Nephron progenitor cell (in vitro differentiated cells): Measurements from ENCODE around the gene TMEM255B.

Source experiments
- DNase-seq: peaks from one replicate; pipeline ENCODE4 v3.0.0; 2021
- H3K27ac Mint-ChIP-seq: 2 replicates; pipeline ENCODE4 v1.8.0; 2021; ENCODE audit warnings: mild to moderate bottlenecking, moderate library complexity, mixed read lengths
- H3K27me3 Mint-ChIP-seq: 2 replicates; pipeline ENCODE4 v1.8.0; 2021; ENCODE audit warnings: mild to moderate bottlenecking, low read depth, mixed read lengths; ENCODE audit not compliant: poor library complexity
- H3K36me3 Mint-ChIP-seq: 2 replicates; pipeline ENCODE4 v1.8.0; 2021; ENCODE audit warnings: low read depth, mixed read lengths
- H3K4me1 Mint-ChIP-seq: 2 replicates; pipeline ENCODE4 v1.8.0; 2021; ENCODE audit warnings: mixed read lengths
- H3K4me3 Mint-ChIP-seq: 2 replicates; pipeline ENCODE4 v1.8.0; 2021; ENCODE audit warnings: mild to moderate bottlenecking, moderate library complexity, mixed read lengths
- H3K9me3 Mint-ChIP-seq: 2 replicates; pipeline ENCODE4 v1.8.0; 2021; ENCODE audit warnings: mild to moderate bottlenecking, moderate library complexity, mixed read lengths
- CTCF ChIP-seq: fragments of 200-600 bp; sonication (generic); IDR thresholded peaks from 2 replicates; pipeline ENCODE4 v1.5.0; 2021; ENCODE audit warnings: antibody characterized with exemption

The TMEM255B gene

DNA sequence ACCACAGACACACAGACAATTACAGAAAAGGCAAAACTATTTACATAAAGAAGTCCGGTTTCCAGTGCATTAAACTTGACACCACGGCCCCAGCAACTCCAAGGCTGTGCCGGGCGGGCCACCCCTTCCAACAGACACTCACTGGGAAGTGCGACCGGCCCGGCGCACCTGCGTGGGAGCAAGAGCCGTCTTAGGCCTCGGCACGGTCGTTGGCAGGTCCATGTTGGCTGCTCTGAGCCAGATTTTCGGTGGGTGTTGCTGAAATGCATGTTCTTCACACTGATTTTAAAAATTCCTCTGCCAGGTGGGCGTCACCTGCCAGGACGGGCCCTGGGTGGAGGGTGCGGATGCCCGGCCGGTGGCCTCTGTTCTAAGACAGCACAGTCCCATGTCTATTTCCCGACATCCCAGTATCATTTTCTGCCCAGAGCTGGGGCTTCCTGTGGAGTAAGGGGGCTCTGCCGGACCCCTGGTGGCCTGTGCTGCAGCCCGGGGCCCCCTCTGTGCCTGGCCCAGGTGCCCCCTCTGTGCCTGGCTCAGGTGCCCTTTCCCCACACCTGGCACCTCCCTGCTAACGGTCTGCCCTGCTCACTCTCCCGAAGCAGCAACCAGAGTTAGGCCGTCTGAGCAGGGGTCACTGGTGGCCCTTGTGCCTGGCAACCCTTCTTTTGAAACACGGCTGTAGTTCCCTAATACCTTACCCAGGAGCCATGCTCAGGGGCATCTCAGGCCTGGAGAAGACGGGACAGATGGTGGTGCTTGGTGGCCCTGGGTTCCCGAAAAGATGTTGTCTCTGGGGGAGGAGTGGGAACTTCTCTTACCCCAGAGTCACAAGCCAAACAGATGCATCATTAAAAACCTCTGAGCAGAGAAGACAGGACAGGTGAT, 9.2 kb downstream of the TMEM255B start:
- no peaks in the 10 kb centered on the region for H3K36me3 Mint-ChIP-seq
- H3K4me1 Mint-ChIP-seq, result peaks cover 9% of the 10 kb centered on the region

GRCh38 chr13:113769106-113769505, 10.1 kb downstream of the TMEM255B start:
- Mint-ChIP-seq H3K27me3 (peaks cover 42% of the 10 kb centered on the region), H3K9me3 (peaks cover 16% of the 10 kb centered on the region), H3K4me1 (peaks cover 9% of the 10 kb centered on the region), H3K27ac (no peak overlapping the region), H3K4me3 (no peak overlapping the region), H3K36me3 (no peaks in the 10 kb centered on the region)
- no peak for TF ChIP-seq CTCF
- DNase-seq, result no peak

More for the DNA sequence above, 9.2 kb downstream of the TMEM255B start:
- Mint-ChIP-seq H3K27me3 (peaks cover 43% of the 10 kb centered on the region), H3K27ac (no peak overlapping the region), H3K9me3 (peaks cover 12% of the 10 kb centered on the region), H3K4me3 (no peak overlapping the region)
- DNase-seq, result no peak
- TF ChIP-seq CTCF, result no peak

DNA sequence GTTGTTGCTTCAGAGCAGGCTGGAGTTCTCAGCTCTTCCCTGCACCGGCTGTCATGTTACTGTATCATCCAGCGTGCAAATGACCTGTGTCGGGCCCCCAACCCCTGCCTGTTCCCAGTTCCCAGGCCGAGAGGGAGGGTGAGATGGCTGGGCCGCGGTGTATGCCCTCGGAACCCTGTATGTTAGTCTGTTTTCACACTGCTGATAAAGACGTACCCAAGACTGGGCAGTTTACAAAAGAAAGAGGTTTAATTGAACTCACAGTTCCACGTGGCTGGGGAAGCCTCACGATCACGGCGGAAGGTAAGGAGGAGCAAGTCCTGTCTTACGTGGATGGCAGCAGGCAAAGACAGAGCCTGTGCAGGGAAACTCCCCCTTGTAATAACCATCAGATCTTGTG, 10.9 kb downstream of the TMEM255B start:
- Mint-ChIP-seq H3K27me3 (peaks cover 35% of the 10 kb centered on the region), H3K4me1 (peaks cover 9% of the 10 kb centered on the region), H3K36me3 (no peaks in the 10 kb centered on the region), H3K27ac (no peak overlapping the region), H3K9me3 (peaks cover 16% of the 10 kb centered on the region), H3K4me3 (no peak overlapping the region)
- TF ChIP-seq CTCF, result no peak
- DNase-seq, result no peak

DNA sequence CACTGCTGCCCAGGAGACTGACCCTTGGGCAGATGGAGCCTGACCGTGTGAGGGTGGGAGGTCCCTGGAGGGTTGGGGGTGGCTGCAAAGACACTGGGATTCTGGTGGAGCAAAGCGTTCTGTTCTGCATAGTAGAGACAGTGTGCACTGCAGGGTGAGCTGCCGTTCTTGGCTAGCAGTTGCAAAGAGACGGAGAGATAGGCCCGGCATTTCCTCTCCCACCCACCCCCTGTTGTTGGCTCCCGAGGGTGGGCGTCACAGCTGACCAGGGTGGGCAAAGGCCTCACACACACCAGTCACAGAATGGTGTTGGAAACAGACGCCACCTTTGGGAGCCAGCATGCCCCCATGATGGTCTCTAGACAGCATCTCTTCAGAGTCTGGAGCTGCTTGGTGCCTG, 11.4 kb downstream of the TMEM255B start:
- no peak overlapping the region for H3K4me3 Mint-ChIP-seq
- peaks cover 16% of the 10 kb centered on the region for H3K9me3 Mint-ChIP-seq

DNA sequence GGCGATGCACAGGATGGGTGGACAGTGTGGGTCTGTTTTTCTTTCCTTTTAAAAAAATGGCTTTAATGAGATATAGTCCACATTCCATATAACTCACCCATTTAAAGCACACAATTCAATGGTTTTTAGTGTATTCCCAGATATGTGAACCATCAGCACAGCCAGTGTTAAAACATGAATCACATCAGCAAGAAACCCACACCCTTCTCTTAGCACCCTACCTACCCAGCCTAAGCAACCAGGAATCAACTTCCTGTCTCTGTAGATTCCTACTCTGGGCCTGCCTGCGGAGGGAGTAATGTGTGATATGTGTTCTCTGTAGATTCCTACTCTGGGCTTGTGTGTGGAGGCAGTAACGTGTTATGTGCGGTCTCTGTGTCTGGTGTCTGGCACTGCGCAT, 11.9 kb downstream of the TMEM255B start:
- peaks cover 9% of the 10 kb centered on the region for H3K4me1 Mint-ChIP-seq
- H3K36me3 Mint-ChIP-seq, result no peaks in the 10 kb centered on the region
- H3K9me3 Mint-ChIP-seq, result peaks cover 16% of the 10 kb centered on the region
- H3K27me3 Mint-ChIP-seq, result peaks cover 26% of the 10 kb centered on the region
- no peak overlapping the region for H3K27ac Mint-ChIP-seq
- DNase-seq, result no peak
- TF ChIP-seq CTCF, result no peak
- H3K4me3 Mint-ChIP-seq, result no peak overlapping the region

More for the DNA sequence above, 11.4 kb downstream of the TMEM255B start:
- no peak for TF ChIP-seq CTCF
- Mint-ChIP-seq H3K4me1 (peaks cover 9% of the 10 kb centered on the region), H3K36me3 (no peaks in the 10 kb centered on the region), H3K27ac (no peak overlapping the region), H3K27me3 (peaks cover 30% of the 10 kb centered on the region)
- DNase-seq, result no peak
